ENCODE results near the gene OTUD4. TPM values are rescaled to one million over a fixed set of nuclear protein-coding genes. Genes with fewer than 3 reads are reported as not detected.
A peak's percentile ranks its signal among the peaks of the same experiment; 100 is the strongest.
"Not testable (repeated sequence)": the region's sequence is repeated elsewhere in the genome, so short reads cannot be mapped to it uniquely, and the experiment has no call there.

OTUD4 gene
- polyA plus RNA-seq (2013, experiment 1 of 2) = 28.0 TPM
- polyA plus RNA-seq (2013, experiment 2 of 2) = 26.2 TPM

- Histone ChIP-seq H3K4me1 (ENCODE audit: insufficient read depth, low read length) (peaks cover 17% of the 10 kb centered on the region; the same call in 1 of the 2 replicates), H3K9ac (ENCODE audit: low read depth, low read length) (peak within 1 kb of the TSS; percentile 89), H3K4me3 (ENCODE audit: low read length) (peak within 1 kb of the TSS; percentile 94), H3K27me3 (ENCODE audit: insufficient read depth, low read length) (no peaks in the 10 kb centered on the region), H3K9me3 (ENCODE audit: insufficient read depth, low read depth, low read length) (no peaks in the 10 kb centered on the region), H3K27ac (ENCODE audit: low read depth, low read length) (peak within 1 kb of the TSS; percentile 79), H3K36me3 (ENCODE audit: insufficient read depth, low read length) (no peaks in the 10 kb centered on the region)
- WGBS = under 1% methylated on average over 94 of the region's 94 CpGs
These were observed at the start of gene OTUD4 for GRCh38 chr4:145180298-145181090. OTUD4 (minus strand) TSS chr4:145180589; CDS start chr4:145179973, 616 bp downstream.

GRCh38 chr4:145223228-145223627 lies 42.8 kb upstream of the OTUD4 start:
- WGBS = 93% methylated on average over 3 of the region's 7 CpGs
- H3K27me3 ChIP-seq (ENCODE audit: insufficient read depth, low read length); H3K4me1 ChIP-seq (ENCODE audit: insufficient read depth, low read length); H3K4me3 ChIP-seq (ENCODE audit: low read length); H3K9ac ChIP-seq (ENCODE audit: low read depth, low read length); H3K36me3 ChIP-seq (ENCODE audit: insufficient read depth, low read length); H3K27ac ChIP-seq (ENCODE audit: low read depth, low read length); H3K9me3 ChIP-seq (ENCODE audit: insufficient read depth, low read depth, low read length): not testable (repeated sequence)

- H3K27ac ChIP-seq (ENCODE audit: low read depth, low read length); H3K27me3 ChIP-seq (ENCODE audit: insufficient read depth, low read length); H3K36me3 ChIP-seq (ENCODE audit: insufficient read depth, low read length); H3K4me3 ChIP-seq (ENCODE audit: low read length); H3K9ac ChIP-seq (ENCODE audit: low read depth, low read length); H3K9me3 ChIP-seq (ENCODE audit: insufficient read depth, low read depth, low read length): not testable (repeated sequence)
- H3K4me1 ChIP-seq (ENCODE audit: insufficient read depth, low read length) = peaks cover 16% of the 10 kb centered on the region
- 90% methylated on average over 5 of the region's 5 CpGs for WGBS
These were observed 41.1 kb upstream of the OTUD4 start for GRCh38 chr4:145221529-145221928.

DNA sequence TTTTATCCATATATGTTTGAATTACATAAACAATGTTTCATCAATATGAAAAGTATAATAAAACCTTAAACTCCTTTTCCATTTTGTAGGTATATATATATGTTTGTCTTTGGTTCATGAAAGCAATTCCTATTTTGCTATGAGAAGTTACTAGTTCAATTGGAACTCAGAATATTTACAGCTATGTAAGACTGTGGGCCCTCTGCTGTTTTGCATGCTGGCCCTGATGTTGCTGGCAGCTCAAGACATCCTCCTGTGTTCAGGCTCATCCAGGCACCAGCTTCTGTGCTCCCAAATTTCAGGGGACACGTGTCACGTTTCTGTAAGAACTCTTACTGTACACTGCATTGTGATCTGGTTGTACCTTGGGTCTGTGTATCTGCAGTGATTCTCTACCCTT lies 38.7 kb upstream of the OTUD4 start:
- H3K4me3 ChIP-seq (ENCODE audit: low read length) = no peak overlapping the region
- no peak overlapping the region for H3K9ac ChIP-seq (ENCODE audit: low read depth, low read length)
- H3K27ac ChIP-seq (ENCODE audit: low read depth, low read length) = no peak overlapping the region
- no peaks in the 10 kb centered on the region for H3K36me3 ChIP-seq (ENCODE audit: insufficient read depth, low read length)
- H3K4me1 ChIP-seq (ENCODE audit: insufficient read depth, low read length) = peaks cover 16% of the 10 kb centered on the region
- no peaks in the 10 kb centered on the region for H3K9me3 ChIP-seq (ENCODE audit: insufficient read depth, low read depth, low read length)
- 98% methylated on average over 2 of the region's 2 CpGs for WGBS
- no peaks in the 10 kb centered on the region for H3K27me3 ChIP-seq (ENCODE audit: insufficient read depth, low read length)

DNA sequence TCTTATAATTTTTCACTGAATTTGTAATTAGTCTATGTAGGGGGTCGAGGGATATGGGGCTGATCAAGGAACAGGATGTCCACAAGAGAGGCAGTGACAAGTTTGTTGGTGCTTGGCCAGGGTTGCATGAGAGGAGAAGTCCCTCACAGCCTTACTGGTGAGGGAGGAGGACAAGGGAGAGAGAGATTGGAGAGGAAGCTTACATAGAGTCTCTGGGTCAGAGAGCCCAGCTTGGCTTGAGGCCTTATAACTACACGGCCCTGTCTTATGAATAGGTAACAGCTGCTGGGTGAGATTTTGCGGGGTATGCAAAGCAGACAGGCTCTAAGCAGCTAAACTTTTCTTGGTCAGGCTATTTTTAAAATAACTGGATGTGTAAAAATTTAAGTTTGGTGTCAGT lies 37.9 kb upstream of the OTUD4 start:
- H3K27me3 ChIP-seq (ENCODE audit: insufficient read depth, low read length) = no peaks in the 10 kb centered on the region
- no peak overlapping the region for H3K9ac ChIP-seq (ENCODE audit: low read depth, low read length)
- H3K4me1 ChIP-seq (ENCODE audit: insufficient read depth, low read length) = peaks cover 16% of the 10 kb centered on the region
- 85% methylated on average over 3 of the region's 3 CpGs for WGBS
- no peaks in the 10 kb centered on the region for H3K36me3 ChIP-seq (ENCODE audit: insufficient read depth, low read length)
- no peak overlapping the region for H3K27ac ChIP-seq (ENCODE audit: low read depth, low read length)
- H3K9me3 ChIP-seq (ENCODE audit: insufficient read depth, low read depth, low read length) = 0 out of 2 replicates have a peak, but pooled peaks cover 3% of the 10 kb centered on the region
- no peak overlapping the region for H3K4me3 ChIP-seq (ENCODE audit: low read length)

GRCh38 chr4:145217349-145217748 lies 37.0 kb upstream of the OTUD4 start:
- no peaks in the 10 kb centered on the region for H3K27me3 ChIP-seq (ENCODE audit: insufficient read depth, low read length)
- H3K9me3 ChIP-seq (ENCODE audit: insufficient read depth, low read depth, low read length) = 0 out of 2 replicates have a peak, but pooled peaks cover 3% of the 10 kb centered on the region
- 20% methylated on average over 1 of the region's 1 CpG for WGBS
- H3K27ac ChIP-seq (ENCODE audit: low read depth, low read length) = peak overlapping the region; percentile 32; the same call in 1 of the 2 replicates
- no peaks in the 10 kb centered on the region for H3K36me3 ChIP-seq (ENCODE audit: insufficient read depth, low read length)
- peaks cover 16% of the 10 kb centered on the region for H3K4me1 ChIP-seq (ENCODE audit: insufficient read depth, low read length)
- H3K4me3 ChIP-seq (ENCODE audit: low read length) = no peak overlapping the region
- no peak overlapping the region for H3K9ac ChIP-seq (ENCODE audit: low read depth, low read length)

GRCh38 chr4:145216535-145216934 lies 36.1 kb upstream of the OTUD4 start:
- H3K4me3 ChIP-seq (ENCODE audit: low read length) = no peak overlapping the region
- no peak overlapping the region for H3K27ac ChIP-seq (ENCODE audit: low read depth, low read length)
- H3K27me3 ChIP-seq (ENCODE audit: insufficient read depth, low read length) = no peaks in the 10 kb centered on the region
- H3K9ac ChIP-seq (ENCODE audit: low read depth, low read length) = no peak overlapping the region
- 0 out of 2 replicates have a peak, but pooled peaks cover 3% of the 10 kb centered on the region for H3K9me3 ChIP-seq (ENCODE audit: insufficient read depth, low read depth, low read length)
- H3K36me3 ChIP-seq (ENCODE audit: insufficient read depth, low read length) = no peaks in the 10 kb centered on the region
- peaks cover 16% of the 10 kb centered on the region for H3K4me1 ChIP-seq (ENCODE audit: insufficient read depth, low read length)

DNA sequence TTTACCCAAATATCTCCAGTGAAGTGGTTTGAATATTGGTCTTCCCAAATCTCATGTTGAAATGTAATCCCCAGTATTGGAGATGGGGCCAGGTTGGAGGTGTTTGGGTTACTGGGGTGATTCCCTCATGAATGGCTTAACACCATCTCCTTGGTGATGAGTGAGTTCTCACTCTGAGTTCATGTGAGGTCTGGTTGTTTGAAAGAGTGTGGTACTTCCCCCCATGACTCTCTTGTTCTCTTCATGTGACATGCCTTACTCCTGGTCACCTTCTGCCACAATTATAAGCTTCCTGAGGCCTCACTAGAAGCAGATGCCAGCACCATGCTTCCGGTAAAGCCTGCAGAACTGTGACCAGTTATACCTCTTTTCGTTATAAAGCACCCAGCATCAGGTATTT lies 32.9 kb upstream of the OTUD4 start:
- Histone ChIP-seq H3K27me3 (ENCODE audit: insufficient read depth, low read length) (no peaks in the 10 kb centered on the region), H3K27ac (ENCODE audit: low read depth, low read length) (no peak overlapping the region), H3K36me3 (ENCODE audit: insufficient read depth, low read length) (no peaks in the 10 kb centered on the region), H3K4me3 (ENCODE audit: low read length) (no peak overlapping the region), H3K9me3 (ENCODE audit: insufficient read depth, low read depth, low read length) (0 out of 2 replicates have a peak, but pooled peaks cover 3% of the 10 kb centered on the region), H3K4me1 (ENCODE audit: insufficient read depth, low read length) (peaks cover 14% of the 10 kb centered on the region), H3K9ac (ENCODE audit: low read depth, low read length) (no peak overlapping the region)
- WGBS = 95% methylated on average over 2 of the region's 2 CpGs

DNA sequence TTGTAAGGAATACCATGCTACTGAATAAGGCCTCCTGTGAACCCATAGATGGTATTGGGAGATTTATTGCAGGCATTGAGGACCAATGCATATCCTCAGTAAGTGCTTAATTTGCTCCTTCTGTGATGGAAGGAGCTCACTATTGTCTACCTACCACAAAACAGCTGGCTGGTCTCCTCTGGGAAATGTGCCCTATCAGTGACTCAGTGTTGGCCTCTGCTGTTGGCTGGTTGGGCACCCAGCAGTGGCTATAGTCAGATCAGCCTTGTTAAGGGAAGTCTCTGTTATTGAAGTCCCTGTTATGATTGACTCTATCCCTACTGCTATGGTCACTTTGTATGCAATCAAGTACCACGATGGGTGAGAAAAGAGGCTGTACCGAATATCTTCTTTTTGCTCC lies 27.5 kb upstream of the OTUD4 start:
- H3K4me3 ChIP-seq (ENCODE audit: low read length) = no peak overlapping the region
- no peaks in the 10 kb centered on the region for H3K27me3 ChIP-seq (ENCODE audit: insufficient read depth, low read length)
- no peaks in the 10 kb centered on the region for H3K9me3 ChIP-seq (ENCODE audit: insufficient read depth, low read depth, low read length)
- 80% methylated on average over 1 of the region's 2 CpGs for WGBS
- no peaks in the 10 kb centered on the region for H3K36me3 ChIP-seq (ENCODE audit: insufficient read depth, low read length)
- no peaks in the 10 kb centered on the region for H3K4me1 ChIP-seq (ENCODE audit: insufficient read depth, low read length)
- H3K9ac ChIP-seq (ENCODE audit: low read depth, low read length) = no peak overlapping the region
- H3K27ac ChIP-seq (ENCODE audit: low read depth, low read length) = no peak overlapping the region

- no peaks in the 10 kb centered on the region for H3K4me1 ChIP-seq (ENCODE audit: insufficient read depth, low read length)
- 94% methylated on average over 9 of the region's 9 CpGs for WGBS
- no peak overlapping the region for H3K4me3 ChIP-seq (ENCODE audit: low read length)
- no peaks in the 10 kb centered on the region for H3K9me3 ChIP-seq (ENCODE audit: insufficient read depth, low read depth, low read length)
- H3K36me3 ChIP-seq (ENCODE audit: insufficient read depth, low read length) = no peaks in the 10 kb centered on the region
- H3K27ac ChIP-seq (ENCODE audit: low read depth, low read length) = no peak overlapping the region
- H3K9ac ChIP-seq (ENCODE audit: low read depth, low read length) = no peak overlapping the region
- H3K27me3 ChIP-seq (ENCODE audit: insufficient read depth, low read length) = no peaks in the 10 kb centered on the region
These were observed 23.0 kb upstream of the OTUD4 start for GRCh38 chr4:145203410-145203809.

DNA sequence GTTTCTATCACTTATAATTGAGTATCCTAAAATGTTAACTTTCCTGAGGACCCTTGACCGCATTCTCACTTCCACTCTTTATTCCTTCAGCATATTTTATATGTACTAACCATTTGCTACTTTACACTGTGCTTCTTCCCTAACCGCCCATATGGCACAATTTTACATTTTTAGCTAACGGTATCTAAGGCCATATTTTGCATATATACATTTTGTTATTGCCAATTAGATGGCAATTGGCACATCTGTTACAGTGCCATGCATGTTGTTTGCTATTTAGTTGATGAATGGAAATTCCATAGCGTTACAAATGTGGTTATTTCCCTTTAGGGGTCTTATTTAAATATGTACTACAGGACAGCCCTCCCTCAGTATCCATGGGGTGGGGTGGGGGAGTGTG lies 20.0 kb upstream of the OTUD4 start:
- Histone ChIP-seq H3K4me3 (ENCODE audit: low read length) (no peak overlapping the region), H3K27me3 (ENCODE audit: insufficient read depth, low read length) (no peaks in the 10 kb centered on the region), H3K9ac (ENCODE audit: low read depth, low read length) (no peak overlapping the region), H3K4me1 (ENCODE audit: insufficient read depth, low read length) (no peaks in the 10 kb centered on the region), H3K9me3 (ENCODE audit: insufficient read depth, low read depth, low read length) (no peaks in the 10 kb centered on the region), H3K36me3 (ENCODE audit: insufficient read depth, low read length) (no peaks in the 10 kb centered on the region), H3K27ac (ENCODE audit: low read depth, low read length) (no peak overlapping the region)
- 97% methylated on average over 4 of the region's 4 CpGs for WGBS
